Immature natural killer cell (primary cell): ENCODE results near the gene SFTA2. TPM values are rescaled to one million over a fixed set of nuclear protein-coding genes. Genes with fewer than 3 reads are reported as not detected.
A peak's percentile ranks its signal among the peaks of the same experiment; 100 is the strongest.
"Not testable (repeated sequence)": the region's sequence is repeated elsewhere in the genome, so short reads cannot be mapped to it uniquely, and the experiment has no call there.

Experiments
- DNase-seq, 3 donors: peaks; one replicate each; pipeline ENCODE4 v3.0.0; 2022; ENCODE audit warnings: mixed read lengths in 1 of 3
- H3K27ac Mint-ChIP-seq, 6 donors: one replicate each; pipeline ENCODE4 v1.8.0; 2020; ENCODE audit warnings: mixed read lengths in 6 of 6, mild to moderate bottlenecking in 5 of 6, inconsistent platforms in 4 of 6, moderate library complexity in 3 of 6
- H3K27me3 Mint-ChIP-seq, 3 donors: one replicate each; pipeline ENCODE4 v1.8.0; 2020 to 2021; ENCODE audit warnings: low read depth in 3 of 3, mild to moderate bottlenecking in 3 of 3, mixed read lengths in 3 of 3, moderate library complexity in 3 of 3, inconsistent platforms in 1 of 3
- H3K36me3 Mint-ChIP-seq, 3 donors: one replicate each; pipeline ENCODE4 v1.8.0; 2020; ENCODE audit warnings: mixed read lengths in 3 of 3, inconsistent platforms in 2 of 3, mild to moderate bottlenecking in 2 of 3
- H3K4me1 Mint-ChIP-seq, 2 donors: one replicate each; pipeline ENCODE4 v1.8.0; 2020; ENCODE audit warnings: inconsistent platforms in 2 of 2, mild to moderate bottlenecking in 2 of 2, mixed read lengths in 2 of 2, moderate library complexity in 1 of 2
- H3K4me3 Mint-ChIP-seq, 5 donors: one replicate each; pipeline ENCODE4 v1.8.0; 2020; ENCODE audit warnings: mild to moderate bottlenecking in 5 of 5, mixed read lengths in 5 of 5, inconsistent platforms in 3 of 5, moderate library complexity in 3 of 5
- H3K9me3 Mint-ChIP-seq, 6 donors: one replicate each; pipeline ENCODE4 v1.8.0; 2020; ENCODE audit warnings: mild to moderate bottlenecking in 6 of 6, mixed read lengths in 6 of 6, inconsistent platforms in 4 of 6, moderate library complexity in 3 of 6
- polyA plus RNA-seq, 3 donors: library from polyadenylated mRNA; unstranded; fragments of 300-500 nt; fragmentation: Illumina TruSeq; gene quantifications; one replicate each; pipeline ENCODE4 v1.2.3, GENCODE V29; 2021

SFTA2 gene
- polyA plus RNA-seq, 3 donors from 2014 or later = not detected

- peak within 1 kb of the TSS; percentile 87 to 98 (median 91) for H3K4me3 Mint-ChIP-seq
- H3K4me1 Mint-ChIP-seq = peaks cover 20 to 53% of the 10 kb centered on the region in 2 donors
- DNase-seq = peak; percentile 87 to 90 (median 89)
- H3K27ac Mint-ChIP-seq = peak within 1 kb of the TSS; percentile 73 to 92 (median 86)
- H3K9me3 Mint-ChIP-seq = no peaks in the 10 kb centered on the region
- H3K27me3 Mint-ChIP-seq = peaks cover 1 to 8% (median 3%) of the 10 kb centered on the region in 3 donors
- peaks cover 20 to 30% (median 27%) of the 10 kb centered on the region in 3 donors for H3K36me3 Mint-ChIP-seq
These were observed 17.7 kb downstream of the SFTA2 start, which contains the start of gene VARS2 for GRCh38 chr6:30914076-30914853. TSS of gene VARS2 (plus strand) at chr6:30914238. CDS start at chr6:30914837, 599 bp downstream.

GRCh38 chr6:30913721-30914075, 18.3 kb downstream of the SFTA2 start:
- Mint-ChIP-seq H3K27me3 (peaks cover 1 to 6% (median 3%) of the 10 kb centered on the region in 3 donors), H3K9me3 (no peaks in the 10 kb centered on the region), H3K36me3 (peaks cover 17 to 30% (median 27%) of the 10 kb centered on the region in 3 donors), H3K4me1 (peaks cover 25 to 59% of the 10 kb centered on the region in 2 donors), H3K4me3 (peak overlapping the region; percentile 87 to 98 (median 91)), H3K27ac (peak overlapping the region in 4 of 6 donors; percentile 28 to 80 (median 74))
- no peak for DNase-seq

- H3K27ac Mint-ChIP-seq = peak overlapping the region in 4 of 6 donors; percentile 9 to 80 (median 48)
- H3K9me3 Mint-ChIP-seq = no peaks in the 10 kb centered on the region
- DNase-seq = no peak
- peak overlapping the region; percentile 87 to 98 (median 91) for H3K4me3 Mint-ChIP-seq
- peaks cover 33 to 67% of the 10 kb centered on the region in 2 donors for H3K4me1 Mint-ChIP-seq
- H3K27me3 Mint-ChIP-seq = peaks cover 1 to 6% (median 3%) of the 10 kb centered on the region in 3 donors
- peaks cover 16 to 30% (median 24%) of the 10 kb centered on the region in 3 donors for H3K36me3 Mint-ChIP-seq
These were observed 19.0 kb downstream of the SFTA2 start for GRCh38 chr6:30912746-30913520.

- H3K4me1 Mint-ChIP-seq = peaks cover 32 to 63% of the 10 kb centered on the region in 2 donors
These were observed 21.5 kb downstream of the SFTA2 start for GRCh38 chr6:30910473-30910872.

GRCh38 chr6:30908700-30909099, 23.3 kb downstream of the SFTA2 start:
- Mint-ChIP-seq H3K27me3 (peaks cover under 1 to 4% (median 2%) of the 10 kb centered on the region in 3 donors), H3K36me3 (peaks cover 9 to 19% (median 12%) of the 10 kb centered on the region in 3 donors), H3K4me3 (peak overlapping the region; percentile 97 to 99 (median 98)), H3K27ac (peak overlapping the region in 5 of 6 donors; percentile 51 to 88 (median 79)), H3K9me3 (no peaks in the 10 kb centered on the region), H3K4me1 (peaks cover 23 to 50% of the 10 kb centered on the region in 2 donors)
- DNase-seq = no peak

More at GRCh38 chr6:30910473-30910872, 21.5 kb downstream of the SFTA2 start:
- not testable (repeated sequence) for H3K27me3 Mint-ChIP-seq, H3K9me3 Mint-ChIP-seq, DNase-seq, H3K27ac Mint-ChIP-seq
- H3K4me3 Mint-ChIP-seq = peak overlapping the region in 1 of 5 donors; percentile 51
- peaks cover 9 to 19% (median 12%) of the 10 kb centered on the region in 3 donors for H3K36me3 Mint-ChIP-seq

GRCh38 chr6:30907758-30908591, 24.0 kb downstream of the SFTA2 start, which contains the start of gene GTF2H4:
TSS of gene GTF2H4 (plus strand) at chr6:30908207.
- Mint-ChIP-seq H3K27me3 (peaks cover 2 to 3% (median 3%) of the 10 kb centered on the region in 3 donors), H3K4me3 (peak within 1 kb of the TSS; percentile 97 to 99 (median 98)), H3K9me3 (no peaks in the 10 kb centered on the region), H3K27ac (peak within 1 kb of the TSS; percentile 51 to 88 (median 75)), H3K36me3 (peaks cover 9 to 19% (median 12%) of the 10 kb centered on the region in 3 donors), H3K4me1 (peaks cover 18 to 43% of the 10 kb centered on the region in 2 donors)
- peak; percentile 87 to 91 (median 88) for DNase-seq

GRCh38 chr6:30907290-30907757, 24.6 kb downstream of the SFTA2 start:
- peak overlapping the region; percentile 97 to 99 (median 98) for H3K4me3 Mint-ChIP-seq
- not testable (repeated sequence) for H3K27me3 Mint-ChIP-seq

DNA sequence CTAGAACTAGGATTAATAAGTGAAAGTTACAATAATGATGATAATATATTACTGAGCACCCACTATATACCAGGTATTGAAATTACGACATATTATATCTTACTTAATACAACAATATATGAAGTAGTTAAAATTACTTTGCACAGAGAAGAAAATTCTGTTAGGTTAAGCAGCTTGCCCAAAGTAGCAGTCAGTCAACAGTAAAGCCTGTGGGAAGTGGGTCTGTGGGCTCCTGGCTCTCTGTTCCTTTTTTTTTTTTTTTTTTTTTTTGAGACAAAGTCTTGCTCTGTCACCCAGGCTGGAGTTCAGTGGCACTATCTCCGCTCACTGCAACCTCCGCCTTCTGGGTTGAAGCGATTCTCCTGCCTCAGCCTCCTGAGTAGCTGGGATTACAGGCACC, 28.7 kb downstream of the SFTA2 start:
- Mint-ChIP-seq H3K4me1 (peaks cover 8 to 13% of the 10 kb centered on the region in 2 donors), H3K36me3 (peaks cover 0 to 5% (median 0%) of the 10 kb centered on the region in 3 donors), H3K27ac (no peak overlapping the region), H3K4me3 (no peak overlapping the region), H3K9me3 (no peaks in the 10 kb centered on the region), H3K27me3 (peaks cover 2 to 3% (median 3%) of the 10 kb centered on the region in 3 donors)
- DNase-seq = no peak

More at GRCh38 chr6:30907290-30907757, 24.6 kb downstream of the SFTA2 start:
- not testable (repeated sequence) for DNase-seq, H3K9me3 Mint-ChIP-seq
- peak overlapping the region in 2 of 6 donors; percentile 12 to 71 for H3K27ac Mint-ChIP-seq
- H3K36me3 Mint-ChIP-seq = peaks cover 9 to 16% (median 12%) of the 10 kb centered on the region in 3 donors
- peaks cover 18 to 37% of the 10 kb centered on the region in 2 donors for H3K4me1 Mint-ChIP-seq

DNA sequence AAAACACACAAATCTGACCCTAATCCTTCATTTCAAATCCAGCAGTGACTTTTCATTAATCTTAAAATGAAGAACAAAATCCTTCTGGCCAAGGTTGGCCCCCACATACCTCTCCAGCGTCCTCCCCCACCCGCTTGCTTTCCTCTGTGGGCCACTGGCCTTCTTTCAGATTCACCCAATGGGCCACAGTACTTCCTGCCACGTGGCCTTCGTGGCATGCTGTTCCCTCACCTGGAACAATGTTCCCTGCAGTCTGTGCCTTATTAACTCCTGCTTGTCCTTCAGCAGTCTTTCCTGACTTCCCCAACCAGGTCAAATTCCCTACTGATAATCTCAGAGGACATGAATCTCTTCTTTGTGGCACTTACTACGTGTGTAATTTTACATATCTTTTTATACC, 29.3 kb downstream of the SFTA2 start:
- H3K36me3 Mint-ChIP-seq = peaks cover 0 to 8% (median 0%) of the 10 kb centered on the region in 3 donors
- H3K4me1 Mint-ChIP-seq = peaks cover 3 to 8% of the 10 kb centered on the region in 2 donors
- H3K27me3 Mint-ChIP-seq = peaks cover 2 to 3% (median 3%) of the 10 kb centered on the region in 3 donors
- H3K4me3 Mint-ChIP-seq = no peak overlapping the region
- H3K9me3 Mint-ChIP-seq = no peaks in the 10 kb centered on the region
- DNase-seq = no peak
- no peak overlapping the region for H3K27ac Mint-ChIP-seq

GRCh38 chr6:30902196-30902595, 29.8 kb downstream of the SFTA2 start:
- not testable (repeated sequence) for H3K4me3 Mint-ChIP-seq, H3K27ac Mint-ChIP-seq, DNase-seq, H3K36me3 Mint-ChIP-seq, H3K27me3 Mint-ChIP-seq, H3K9me3 Mint-ChIP-seq, H3K4me1 Mint-ChIP-seq

DNA sequence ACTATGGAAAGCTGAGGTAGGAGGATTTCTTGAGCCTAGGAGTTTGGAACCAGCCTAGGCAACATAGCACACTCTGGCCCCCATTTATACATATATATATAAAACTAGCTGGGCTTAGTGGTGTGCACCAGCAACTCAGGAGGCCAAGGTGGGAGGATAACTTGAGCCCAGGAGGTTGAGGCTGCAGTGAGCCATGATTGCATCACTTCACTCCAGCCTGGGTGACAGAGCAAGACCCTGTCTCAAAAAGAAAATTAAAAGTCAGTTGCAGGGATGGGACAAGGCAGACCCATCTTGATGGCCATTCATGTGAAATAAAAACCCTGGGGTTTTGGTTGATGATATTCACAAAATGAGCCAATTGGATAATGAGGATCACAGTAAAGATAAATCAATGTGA, 30.5 kb downstream of the SFTA2 start:
- no peak for DNase-seq
- no peaks in the 10 kb centered on the region for H3K4me1 Mint-ChIP-seq

GRCh38 chr6:30900863-30901417, 31.0 kb downstream of the SFTA2 start:
- H3K27ac Mint-ChIP-seq = no peak overlapping the region
- peaks cover 0 to 3% (median 2%) of the 10 kb centered on the region in 3 donors for H3K27me3 Mint-ChIP-seq
- no peak for DNase-seq
- H3K4me1 Mint-ChIP-seq = no peaks in the 10 kb centered on the region
- peaks cover 0 to 8% (median 0%) of the 10 kb centered on the region in 3 donors for H3K36me3 Mint-ChIP-seq
- no peaks in the 10 kb centered on the region for H3K9me3 Mint-ChIP-seq
- H3K4me3 Mint-ChIP-seq = no peak overlapping the region

More for the DNA sequence above, 30.5 kb downstream of the SFTA2 start:
- H3K9me3 Mint-ChIP-seq = no peaks in the 10 kb centered on the region
- no peak overlapping the region for H3K27ac Mint-ChIP-seq
- H3K27me3 Mint-ChIP-seq = peaks cover 0 to 3% (median 2%) of the 10 kb centered on the region in 3 donors
- no peak overlapping the region for H3K4me3 Mint-ChIP-seq
- peaks cover 0 to 8% (median 0%) of the 10 kb centered on the region in 3 donors for H3K36me3 Mint-ChIP-seq
